Left hindlimb (tissue), 1 donor: ENCODE data around the gene MAP3K5.
"Not testable (repeated sequence)": the region's sequence is repeated elsewhere in the genome, so short reads cannot be mapped to it uniquely, and the experiment has no call there.

Experiments used
- DNase-seq: peaks from one replicate; pipeline ENCODE4 v3.0.0-alpha.2; 2018

Gene MAP3K5

GRCh38 chr6:136769124-136769523, 23.2 kb downstream of the MAP3K5 start:
- no peak for DNase-seq

DNA sequence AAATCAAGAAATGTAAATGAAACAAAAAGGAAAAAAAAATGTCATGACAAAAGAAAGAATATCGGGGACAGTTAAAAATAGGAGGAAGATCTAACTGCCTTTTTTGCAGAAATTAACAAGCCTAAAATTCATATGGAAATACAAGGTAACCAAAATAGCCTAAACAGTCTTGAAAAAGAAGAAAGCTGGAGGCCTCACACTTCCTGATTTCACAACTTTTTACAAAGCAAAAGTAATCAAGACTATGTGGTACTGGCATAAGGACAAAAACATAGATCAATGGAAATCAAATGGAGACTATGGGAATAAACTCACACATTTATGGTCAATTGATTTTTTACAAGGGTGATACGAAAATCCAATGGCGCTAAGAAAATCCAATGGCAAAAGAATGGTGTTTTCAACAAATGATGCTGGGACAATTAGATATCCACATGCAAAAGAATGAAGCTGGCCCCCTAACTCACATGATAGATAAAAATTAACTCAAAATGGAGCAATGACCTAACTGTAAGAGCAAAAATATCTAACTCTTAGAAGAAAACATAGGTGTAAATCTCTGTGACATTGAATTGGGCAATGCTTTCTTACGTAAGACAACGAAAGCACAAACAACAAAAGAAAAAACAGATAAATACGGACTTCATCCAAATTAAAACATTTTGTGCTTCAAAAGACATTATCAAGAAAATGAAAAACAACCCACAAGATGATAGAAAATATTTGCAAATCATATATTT, 24.5 kb downstream of the MAP3K5 start:
- no peak for DNase-seq

- no peak for DNase-seq
Observed at GRCh38 chr6:136767103-136767502, 25.2 kb downstream of the MAP3K5 start.

DNA sequence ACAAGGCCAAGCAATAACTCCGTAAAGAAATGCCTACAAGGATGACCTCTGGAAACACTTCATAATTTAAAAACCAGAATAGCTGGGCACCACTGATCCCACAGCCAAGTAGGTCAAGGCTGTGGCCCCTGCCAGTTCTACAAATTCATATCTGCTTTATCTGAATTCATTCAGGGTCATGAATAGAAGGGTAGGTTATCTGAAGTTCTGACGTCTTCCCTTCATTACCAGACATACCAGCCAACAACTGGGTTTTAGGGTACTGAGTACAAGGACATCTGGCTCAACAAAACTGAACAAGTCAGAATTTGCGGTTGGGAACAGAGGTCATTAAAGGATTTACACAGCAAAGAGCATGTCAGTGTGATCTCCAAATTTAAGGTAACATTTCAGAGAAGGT, 26.0 kb downstream of the MAP3K5 start:
- DNase-seq, result no peak

DNA sequence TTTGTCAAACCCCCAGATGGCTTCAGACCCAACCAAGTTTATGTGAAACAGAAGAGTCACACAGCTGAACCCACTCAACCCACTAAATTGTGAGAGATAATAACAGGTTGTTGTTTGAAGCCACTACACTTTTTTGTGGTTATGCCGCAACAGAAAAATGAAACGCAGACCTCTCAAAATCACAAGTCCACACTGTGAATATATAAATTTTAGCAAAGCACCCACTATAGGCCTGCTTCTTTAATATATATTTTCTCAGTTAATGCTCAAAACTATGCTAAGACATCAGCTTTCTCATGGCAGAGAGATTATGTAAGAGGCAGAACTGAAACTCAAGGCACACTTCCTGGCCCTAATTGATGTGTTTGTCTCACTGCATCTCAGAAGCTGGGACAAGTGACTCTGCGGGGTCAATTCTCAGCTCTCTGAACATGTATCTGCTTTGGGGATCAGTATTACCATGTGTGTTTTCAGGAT, 27.7 kb downstream of the MAP3K5 start:
- no peak for DNase-seq

DNA sequence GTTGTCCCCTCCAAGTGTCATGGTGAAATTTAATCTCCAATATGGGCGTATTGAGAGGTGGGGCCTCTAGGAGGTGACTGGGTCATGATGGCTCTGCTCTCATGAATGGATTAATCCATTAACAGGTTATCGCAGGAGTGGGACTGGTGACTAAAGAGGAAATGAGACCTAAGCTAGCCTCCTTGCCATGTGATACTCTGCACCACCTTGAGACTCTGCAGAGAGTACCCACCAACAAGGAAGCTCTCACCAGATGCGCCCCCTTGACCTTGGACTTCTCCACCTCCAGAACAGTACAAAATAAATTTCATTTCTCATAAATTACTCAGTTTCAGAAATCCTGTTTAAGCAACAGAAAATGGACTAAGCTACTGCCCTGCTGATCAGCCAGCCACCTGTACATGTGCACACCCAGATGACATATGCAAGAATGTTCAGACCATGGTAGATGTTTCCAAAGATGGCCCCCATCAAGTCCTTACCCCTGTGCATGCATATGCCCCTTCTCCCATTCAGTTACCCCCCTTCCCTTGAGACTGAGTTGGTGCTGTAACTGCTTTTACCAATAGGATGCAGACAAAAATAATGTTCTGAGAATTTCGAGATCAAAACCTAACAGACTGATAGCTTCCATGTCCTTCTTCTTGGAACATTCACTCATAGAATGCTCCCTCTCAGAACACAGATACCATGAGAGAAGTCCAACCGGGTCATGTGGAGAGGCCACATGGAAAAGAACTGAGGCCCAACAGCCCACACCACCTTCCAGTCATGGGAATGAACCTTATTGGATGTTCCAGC, 28.4 kb downstream of the MAP3K5 start:
- DNase-seq, result no peak

- DNase-seq, result no peak
Observed at GRCh38 chr6:136763255-136763654, 29.0 kb downstream of the MAP3K5 start.

GRCh38 chr6:136762022-136762975, 30.0 kb downstream of the MAP3K5 start:
- DNase-seq, result no peak

DNA sequence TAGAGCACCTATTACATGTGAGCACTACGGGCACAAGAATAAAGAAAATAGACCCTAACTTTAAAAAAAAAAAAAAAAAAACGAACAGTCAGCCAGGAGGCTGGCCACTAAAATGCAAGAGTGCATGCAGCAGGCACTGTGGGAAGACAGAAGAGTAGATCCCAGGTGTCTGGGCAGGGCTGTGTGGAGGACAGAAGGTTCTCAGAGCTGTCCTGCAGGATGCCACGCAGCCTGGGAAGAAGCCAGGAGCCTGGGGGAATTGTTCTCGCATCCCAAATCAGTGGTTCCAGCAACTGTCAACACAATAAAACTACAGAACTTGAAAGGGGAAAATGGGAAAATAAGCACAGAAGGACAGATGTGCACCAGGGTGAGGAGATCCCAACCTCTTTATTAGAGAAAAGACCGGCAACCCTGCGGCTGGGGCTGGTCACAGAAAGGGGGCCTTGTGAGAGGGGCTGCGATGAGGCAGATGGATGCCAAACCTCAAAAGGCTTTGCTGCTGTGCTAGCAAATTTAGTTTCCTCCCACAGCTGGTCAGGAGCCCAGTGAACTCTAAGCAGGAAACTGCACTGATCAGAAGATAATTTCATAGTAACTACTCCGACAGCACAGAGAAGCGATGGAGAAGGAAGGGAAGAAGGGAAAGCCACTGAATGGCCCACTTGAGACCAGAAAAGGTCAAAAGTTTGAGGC, 30.9 kb downstream of the MAP3K5 start:
- peak; percentile 82 for DNase-seq

GRCh38 chr6:136760781-136761180, 31.5 kb downstream of the MAP3K5 start:
- not testable (repeated sequence) for DNase-seq

DNA sequence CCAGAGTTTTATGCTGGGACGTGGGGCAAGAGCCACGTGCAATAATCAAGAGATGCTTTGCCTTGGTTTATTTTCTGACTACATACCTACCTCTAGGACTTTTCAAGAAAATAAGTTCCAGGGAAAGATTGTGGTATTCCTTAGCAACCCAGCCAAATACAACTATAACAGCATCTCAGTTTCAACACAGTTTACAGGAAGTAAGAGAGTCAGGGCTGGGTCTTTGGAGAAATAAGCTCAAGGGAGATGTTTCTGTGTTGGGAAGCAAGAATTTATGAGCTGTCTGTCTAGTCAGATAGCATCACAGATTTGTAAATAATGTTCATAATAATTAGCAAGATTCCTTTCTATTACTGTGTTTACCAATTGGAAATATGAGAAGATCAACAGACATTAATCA, 35.1 kb downstream of the MAP3K5 start:
- no peak for DNase-seq

DNA sequence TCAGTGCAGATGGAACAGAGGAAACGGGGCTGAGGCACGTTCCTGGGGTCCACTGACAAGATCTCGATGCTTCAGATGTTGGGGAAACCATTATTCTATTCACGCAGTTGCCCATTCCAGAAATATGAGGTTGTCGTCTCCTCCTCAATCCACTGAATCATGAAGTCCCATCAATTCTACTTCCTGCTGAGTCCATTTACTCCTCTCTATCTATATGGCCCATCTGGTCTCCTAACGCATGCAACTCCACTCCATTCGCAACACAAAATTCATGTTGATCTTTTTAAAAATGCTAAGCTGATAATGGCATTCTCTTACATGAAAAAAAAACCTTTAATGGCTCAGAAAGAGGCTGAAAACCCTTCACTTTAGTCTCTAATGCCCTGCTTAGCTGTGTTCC, 37.5 kb downstream of the MAP3K5 start:
- DNase-seq, result no peak

- no peak for DNase-seq
Observed at GRCh38 chr6:136753624-136754023, 38.7 kb downstream of the MAP3K5 start.

DNA sequence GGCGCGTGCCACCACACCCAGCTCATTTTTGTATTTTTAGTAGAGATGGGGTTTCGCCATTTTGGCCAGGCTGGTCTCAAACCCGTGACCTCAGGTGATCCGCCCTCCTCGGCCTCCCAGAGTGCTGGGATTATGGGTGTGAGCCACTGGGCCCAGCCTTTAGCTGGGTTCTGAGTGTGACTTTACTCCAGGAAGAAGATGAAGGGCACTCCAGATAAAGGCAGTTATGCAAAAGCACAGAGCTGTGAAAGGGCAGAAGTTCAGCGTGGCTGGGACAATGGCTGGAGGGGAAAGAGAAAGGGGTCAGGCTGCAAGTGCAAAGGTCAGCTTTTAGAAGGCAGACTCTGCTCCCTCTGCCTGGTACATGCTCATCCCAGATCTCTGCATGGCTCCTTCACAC, 39.7 kb downstream of the MAP3K5 start:
- no peak for DNase-seq

- no peak for DNase-seq
Observed at GRCh38 chr6:136751991-136752390, 40.3 kb downstream of the MAP3K5 start.

GRCh38 chr6:136751522-136751956, 40.7 kb downstream of the MAP3K5 start:
- DNase-seq, result no peak

DNA sequence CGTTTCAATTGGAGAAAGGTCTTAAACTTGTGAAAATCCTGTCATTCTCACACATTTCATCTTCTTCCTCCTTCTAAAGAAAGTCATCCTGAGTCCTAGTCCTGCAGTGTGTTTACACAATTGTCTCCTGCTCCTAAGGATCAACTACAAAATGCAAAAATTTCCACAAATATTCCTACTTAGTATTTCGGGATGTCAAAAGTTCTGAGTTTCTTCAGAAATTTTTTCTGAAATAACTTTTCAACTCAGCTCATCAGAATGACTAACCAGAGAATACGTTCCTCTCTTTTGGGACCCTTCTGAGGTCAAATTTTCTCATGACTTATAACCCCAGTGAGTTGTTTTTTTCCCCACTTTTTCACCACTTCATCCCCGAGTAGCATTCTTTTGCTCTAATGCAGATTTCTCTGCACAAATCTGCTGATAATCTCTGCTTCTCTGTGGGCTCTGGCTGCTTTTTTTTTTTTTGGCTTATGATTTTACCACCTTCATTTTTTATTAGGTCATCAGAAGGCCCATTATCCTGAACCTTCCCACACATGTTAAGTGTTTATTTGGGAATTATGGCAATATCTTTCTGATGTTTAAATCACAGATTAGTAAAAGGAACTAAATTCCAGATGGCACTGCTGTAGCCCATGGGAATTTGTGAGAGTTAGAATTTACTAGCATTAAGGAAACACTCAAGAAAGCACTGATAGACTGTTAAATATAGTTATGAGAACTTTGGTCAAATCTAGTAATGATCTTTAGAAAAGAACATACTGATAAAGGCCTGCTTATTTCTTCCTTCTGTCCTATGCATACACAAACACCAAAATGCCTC, 41.4 kb downstream of the MAP3K5 start:
- no peak for DNase-seq

GRCh38 chr6:136749359-136749997, 42.8 kb downstream of the MAP3K5 start:
- DNase-seq, result no peak

DNA sequence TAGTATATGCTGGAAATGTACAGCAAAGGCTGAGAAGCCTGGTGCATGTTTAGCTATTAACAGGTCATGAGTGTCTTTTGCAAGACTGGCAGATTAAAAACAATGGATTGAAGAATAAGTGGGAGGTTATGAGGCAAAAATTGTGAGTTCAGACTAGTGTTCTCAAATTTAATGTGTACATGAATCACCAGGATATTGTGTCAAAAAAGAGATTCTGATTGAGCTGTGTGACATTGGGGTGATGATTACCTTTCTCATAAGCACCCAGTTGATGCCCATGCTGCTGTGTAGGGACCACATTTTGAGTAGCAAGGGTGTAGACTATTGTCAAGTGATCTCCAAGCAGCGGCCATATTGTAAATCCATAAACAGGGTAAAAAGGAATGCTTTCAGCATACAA, 44.8 kb downstream of the MAP3K5 start:
- no peak for DNase-seq

DNA sequence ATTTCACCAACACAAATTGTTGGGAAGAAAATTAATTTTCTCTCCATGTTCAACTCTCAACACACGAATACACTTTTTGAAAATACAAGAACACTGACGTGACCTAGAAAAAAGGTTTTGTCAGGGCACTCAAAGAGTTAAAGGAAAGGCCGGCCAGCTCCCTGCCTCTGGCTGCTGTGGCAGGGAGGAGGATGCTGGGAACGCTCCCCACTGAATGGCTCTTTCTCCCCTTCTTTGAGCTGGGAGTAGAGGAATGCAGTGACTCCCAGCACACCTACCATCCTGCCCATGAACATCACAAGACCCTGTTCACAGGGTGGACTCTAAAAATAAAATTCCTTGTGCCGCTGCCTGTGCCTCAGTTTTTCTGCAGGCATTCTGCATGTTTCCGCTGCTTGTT, 47.0 kb downstream of the MAP3K5 start:
- DNase-seq, result no peak

- DNase-seq, result no peak
Observed at GRCh38 chr6:136744889-136745288, 47.4 kb downstream of the MAP3K5 start.
